Activated T-helper 1 cell treated with Interleukin-2 at 50 U/mL for 16 hours (primary cell): ENCODE data around the gene FES.
"Not testable (repeated sequence)": the region's sequence is repeated elsewhere in the genome, so short reads cannot be mapped to it uniquely, and the experiment has no call there.

ENCODE experiments used
- DNase-seq: peaks from one replicate; pipeline ENCODE4 v3.0.0-alpha.2; 2020; ENCODE audit warnings: low read depth

The FES gene

DNA sequence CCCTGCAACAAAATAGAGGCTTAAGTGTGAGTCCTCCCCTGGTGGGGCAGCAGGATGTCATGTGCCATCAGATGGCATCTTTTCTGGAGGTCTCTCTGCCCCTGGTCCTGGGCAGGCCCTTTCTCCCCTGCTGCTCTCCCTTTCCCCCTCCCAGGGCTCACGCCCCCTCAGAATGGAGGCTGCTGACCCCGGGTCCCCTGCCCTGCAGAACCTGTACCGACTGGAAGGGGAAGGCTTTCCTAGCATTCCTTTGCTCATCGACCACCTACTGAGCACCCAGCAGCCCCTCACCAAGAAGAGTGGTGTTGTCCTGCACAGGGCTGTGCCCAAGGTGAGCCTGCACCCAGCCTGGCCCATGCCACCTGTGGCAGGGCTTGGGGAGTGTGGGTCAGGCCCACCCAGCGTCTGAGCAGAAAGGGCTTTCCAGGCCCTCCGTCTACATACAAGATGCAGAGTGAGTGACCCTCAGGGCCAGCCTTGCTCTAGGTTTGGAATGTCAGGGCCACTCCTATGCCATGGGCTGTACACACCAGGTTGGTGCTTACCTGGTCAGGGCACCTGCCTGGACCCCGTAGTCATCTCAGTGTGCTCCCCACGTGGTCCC is 7.1 kb downstream of the FES start:
- DNase-seq, result no peak

DNA sequence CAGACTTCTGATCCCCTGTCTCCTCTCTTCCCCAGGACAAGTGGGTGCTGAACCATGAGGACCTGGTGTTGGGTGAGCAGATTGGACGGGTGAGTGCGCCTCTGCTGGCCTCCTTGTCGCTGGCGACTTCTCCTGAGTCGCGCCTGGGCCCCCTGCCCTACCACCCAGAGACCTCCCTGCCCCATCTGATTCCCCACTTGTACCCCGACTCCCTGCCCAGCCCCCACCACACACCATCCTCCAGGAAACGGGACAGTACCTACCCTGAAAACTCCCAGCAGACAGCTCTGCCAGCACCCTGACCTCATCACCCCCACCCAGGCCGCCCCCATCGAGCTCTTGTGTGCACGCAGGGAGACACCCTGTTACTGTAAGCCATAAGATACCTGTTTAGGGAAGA is 7.7 kb downstream of the FES start:
- no peak for DNase-seq

DNA sequence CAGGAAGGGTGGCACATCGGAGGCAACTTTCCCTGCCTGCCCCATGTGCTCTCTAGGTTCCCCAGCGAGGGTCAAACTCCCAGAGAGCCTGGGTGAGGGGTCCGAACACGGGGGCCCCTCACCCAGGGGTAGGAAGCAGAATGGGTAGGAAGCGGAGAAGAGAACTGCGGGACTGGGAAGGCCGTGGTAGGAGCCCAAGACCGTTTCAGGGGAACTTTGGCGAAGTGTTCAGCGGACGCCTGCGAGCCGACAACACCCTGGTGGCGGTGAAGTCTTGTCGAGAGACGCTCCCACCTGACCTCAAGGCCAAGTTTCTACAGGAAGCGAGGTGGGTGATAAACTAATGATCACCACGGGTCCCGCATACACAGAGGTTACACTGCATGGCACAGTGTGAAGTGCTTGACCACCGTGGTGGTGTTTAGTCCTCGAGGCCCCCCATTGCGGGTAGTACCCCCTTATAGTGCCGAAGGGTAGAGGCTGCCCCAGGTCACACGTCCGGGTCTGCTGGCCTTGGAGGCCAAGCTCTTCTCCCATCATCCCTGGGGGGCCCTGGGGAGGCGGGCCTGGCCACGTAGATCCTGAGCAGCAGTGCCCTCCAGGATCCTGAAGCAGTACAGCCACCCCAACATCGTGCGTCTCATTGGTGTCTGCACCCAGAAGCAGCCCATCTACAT is 8.3 kb downstream of the FES start:
- no peak for DNase-seq

DNA sequence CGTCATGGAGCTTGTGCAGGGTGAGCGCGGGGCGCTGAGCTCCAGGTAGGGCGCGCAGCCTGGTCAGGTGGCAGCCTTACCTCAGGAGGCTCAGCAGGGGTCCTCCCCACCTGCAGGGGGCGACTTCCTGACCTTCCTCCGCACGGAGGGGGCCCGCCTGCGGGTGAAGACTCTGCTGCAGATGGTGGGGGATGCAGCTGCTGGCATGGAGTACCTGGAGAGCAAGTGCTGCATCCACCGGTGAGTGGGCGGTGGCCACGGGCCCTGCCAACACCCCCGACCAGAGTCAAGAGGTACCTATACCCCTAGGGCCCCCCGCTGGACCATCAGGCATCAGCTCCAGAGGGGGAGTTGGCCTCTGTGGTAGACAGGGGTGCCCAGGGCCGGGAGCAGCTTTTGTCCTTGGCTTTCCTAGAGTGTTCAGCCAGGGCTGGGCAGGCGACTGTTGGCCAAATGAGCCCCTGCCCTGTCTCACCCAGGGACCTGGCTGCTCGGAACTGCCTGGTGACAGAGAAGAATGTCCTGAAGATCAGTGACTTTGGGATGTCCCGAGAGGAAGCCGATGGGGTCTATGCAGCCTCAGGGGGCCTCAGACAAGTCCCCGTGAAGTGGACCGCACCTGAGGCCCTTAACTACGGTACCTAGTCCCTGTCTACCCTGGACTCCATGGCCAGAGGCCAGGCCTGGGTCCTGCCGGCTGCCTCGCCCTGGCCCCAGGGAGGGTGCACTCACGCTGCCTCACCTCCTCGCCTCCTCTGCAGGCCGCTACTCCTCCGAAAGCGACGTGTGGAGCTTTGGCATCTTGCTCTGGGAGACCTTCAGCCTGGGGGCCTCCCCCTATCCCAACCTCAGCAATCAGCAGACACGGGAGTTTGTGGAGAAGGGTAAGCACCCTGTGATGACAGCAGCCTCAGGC is 9.1 kb downstream of the FES start:
- DNase-seq, result no peak

DNA sequence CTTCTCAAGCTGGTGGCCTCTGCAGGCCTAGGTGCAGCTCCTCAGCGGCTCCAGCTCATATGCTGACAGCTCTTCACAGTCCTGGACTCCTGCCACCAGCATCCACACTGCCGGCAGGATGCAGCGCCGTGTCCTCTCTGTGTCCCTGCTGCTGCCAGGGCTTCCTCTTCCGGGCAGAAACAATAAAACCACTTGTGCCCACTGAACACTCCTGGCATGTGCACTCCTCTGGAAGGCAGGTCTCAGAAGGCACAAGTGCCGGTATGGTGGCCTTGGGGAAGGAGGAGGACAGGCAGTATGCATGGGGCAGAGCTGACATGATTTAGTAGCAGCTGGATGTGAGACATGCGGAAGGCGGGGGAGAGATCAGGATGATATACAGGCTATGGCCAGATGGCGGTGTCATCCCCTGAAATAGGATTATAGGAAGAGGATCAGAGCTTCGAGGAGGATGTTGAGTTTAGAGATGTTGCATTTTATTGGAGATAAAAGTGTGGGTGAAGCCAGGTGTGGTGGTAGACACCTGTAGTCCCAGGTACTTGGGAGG is 11.3 kb downstream of the FES start:
- DNase-seq, result no peak

DNA sequence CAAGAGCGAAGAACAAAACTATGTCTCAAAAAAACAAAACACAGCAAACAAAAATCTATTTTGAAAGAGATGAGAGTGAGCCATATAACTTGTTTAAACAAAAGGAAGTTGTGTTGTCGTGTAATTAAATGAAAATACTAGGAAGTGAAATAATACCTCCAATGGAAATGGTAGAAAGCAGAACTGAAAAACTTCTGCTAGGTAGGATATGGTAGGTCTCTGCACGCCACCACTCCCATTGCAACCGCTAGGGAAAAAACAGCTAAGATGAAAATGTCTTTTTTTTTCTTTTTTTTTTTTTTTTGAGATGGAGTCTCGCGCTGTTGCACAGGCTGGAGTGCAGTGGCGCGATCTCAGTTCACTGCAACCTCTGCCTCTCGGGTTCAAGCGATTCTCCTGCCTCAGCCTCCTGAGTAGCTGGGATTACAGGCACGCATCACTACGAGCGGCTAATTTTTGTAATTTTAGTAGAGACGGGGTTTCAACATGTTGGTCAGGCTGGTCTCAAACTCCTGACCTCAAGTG is 12.9 kb downstream of the FES start:
- DNase-seq, result not testable (repeated sequence)

DNA sequence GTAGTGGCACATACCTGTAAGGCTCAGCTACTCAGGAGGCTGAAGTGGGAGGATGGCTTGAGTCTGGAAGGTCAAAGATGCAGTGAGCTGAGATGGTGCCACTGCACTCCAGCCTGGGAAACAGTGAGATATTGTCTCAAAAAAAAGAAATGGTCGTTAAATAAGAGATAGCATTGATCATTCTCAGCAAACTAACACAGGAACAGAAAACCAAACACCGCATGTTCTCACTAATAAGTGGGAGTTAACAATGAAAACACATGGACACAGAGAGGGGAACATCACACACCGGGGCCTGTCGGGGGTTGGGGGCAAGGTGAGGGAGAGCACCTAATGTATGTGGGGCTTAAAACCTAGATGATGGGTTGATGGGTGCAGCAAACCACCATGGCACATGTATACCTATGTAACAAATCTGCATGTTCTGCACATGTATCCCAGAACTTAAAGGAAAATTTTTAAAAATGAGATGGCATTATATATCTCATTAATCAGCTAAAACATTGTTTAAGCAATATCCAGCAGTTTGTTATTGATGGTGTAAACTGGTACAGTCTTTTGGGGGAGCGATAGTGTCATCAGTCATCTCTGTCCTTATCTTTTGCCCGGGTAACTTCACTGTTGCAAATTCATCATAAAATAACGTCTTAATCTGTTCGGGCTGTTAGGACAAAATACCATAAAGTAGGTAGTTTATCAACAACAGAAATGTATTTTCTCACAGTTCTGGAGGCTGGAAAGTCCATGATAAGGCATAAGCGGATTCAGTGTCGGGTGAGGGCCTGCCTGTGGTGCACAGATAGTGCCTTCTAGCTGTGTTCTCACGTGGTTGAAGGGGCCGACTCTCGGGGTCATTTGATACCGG is 17.1 kb downstream of the FES start:
- DNase-seq, result no peak

DNA sequence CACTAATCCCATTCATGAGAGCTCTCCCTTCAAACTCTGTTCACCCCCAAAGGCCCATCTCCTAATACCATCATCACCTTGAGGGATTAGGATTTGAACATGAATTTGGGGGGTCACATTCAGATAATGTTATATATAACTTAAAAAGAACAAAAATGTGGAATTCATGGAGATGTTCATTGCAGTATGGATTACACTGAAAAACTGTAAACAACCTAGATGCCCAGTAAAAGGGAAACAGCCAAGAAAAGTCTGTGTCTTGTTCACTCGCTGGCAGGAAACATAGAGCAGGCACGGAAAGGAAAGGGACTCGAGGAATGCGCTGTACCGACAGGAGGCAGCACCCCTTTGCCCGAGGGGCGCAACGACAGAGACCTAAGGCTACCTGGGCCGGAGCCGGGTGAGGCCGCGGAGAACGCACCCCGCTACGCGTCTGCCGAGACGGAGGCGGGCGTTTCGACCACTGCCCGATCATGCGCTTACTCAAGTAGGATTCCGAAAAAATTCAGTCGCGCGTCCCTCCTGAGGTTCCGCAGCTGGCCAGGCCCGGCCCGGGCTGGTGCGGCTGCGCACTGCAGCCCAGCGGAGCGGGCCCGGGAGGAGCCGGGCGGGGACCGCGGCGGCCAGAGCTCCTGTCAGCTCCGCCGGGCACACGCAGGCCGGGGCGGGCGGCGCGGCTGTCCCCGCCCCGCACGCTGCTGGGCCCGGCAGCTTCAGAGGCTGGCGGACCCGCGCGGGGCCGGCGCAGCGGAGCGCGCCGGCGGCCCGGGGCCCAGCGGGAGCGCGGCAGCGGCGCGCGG is 17.9 kb downstream of the FES start:
- peak; percentile 51 for DNase-seq

DNA sequence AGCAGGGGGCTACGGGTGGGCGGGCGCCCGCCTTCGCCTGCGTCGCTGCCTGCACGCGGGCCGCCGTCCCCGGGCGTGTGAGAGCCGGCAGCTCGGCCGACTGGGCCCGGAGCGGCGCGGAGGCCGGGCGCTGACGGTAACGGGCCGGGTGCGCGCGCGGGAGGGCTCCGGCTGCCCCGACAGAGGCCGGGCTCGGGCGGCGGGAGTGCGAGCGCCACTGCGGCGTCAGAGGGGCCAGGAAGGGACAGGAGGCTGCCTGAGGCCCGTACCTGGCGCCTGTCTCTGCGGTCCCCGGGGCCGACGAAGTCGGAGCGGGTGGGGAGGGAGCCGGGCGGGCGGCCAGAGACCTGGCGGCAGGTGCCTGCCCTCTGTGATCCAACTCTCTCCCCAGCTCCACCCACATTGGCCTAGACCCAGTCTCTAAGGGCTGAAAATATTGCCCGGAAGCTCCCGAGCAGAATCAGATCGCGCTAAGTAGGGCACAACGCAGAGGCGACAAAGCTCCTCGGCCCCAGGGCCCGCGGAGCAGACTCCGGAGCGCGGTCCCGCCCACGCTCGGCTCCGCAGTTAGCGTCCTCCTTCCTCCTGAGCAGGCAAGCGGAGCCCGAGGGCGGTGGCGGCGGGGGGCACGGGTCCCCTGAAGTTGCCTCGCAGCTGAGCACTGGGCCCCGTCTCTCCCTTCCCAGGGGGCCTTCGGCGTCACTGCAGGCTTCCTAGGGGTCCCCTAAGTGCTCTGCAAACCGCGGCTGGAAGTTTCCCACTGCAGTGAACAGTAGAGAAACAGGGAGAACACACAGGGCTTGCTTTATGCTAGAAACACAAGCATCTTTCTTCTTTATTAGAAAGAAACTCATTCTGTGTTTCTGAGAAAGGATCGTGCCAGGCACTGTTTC is 18.8 kb downstream of the FES start, which contains the start of gene MAN2A2:
TSS of gene MAN2A2 (plus strand) at position 463 of the 893 bp plus-strand sequence. CDS start 906 bp downstream, outside the sequence.
- DNase-seq, result peak; percentile 54

DNA sequence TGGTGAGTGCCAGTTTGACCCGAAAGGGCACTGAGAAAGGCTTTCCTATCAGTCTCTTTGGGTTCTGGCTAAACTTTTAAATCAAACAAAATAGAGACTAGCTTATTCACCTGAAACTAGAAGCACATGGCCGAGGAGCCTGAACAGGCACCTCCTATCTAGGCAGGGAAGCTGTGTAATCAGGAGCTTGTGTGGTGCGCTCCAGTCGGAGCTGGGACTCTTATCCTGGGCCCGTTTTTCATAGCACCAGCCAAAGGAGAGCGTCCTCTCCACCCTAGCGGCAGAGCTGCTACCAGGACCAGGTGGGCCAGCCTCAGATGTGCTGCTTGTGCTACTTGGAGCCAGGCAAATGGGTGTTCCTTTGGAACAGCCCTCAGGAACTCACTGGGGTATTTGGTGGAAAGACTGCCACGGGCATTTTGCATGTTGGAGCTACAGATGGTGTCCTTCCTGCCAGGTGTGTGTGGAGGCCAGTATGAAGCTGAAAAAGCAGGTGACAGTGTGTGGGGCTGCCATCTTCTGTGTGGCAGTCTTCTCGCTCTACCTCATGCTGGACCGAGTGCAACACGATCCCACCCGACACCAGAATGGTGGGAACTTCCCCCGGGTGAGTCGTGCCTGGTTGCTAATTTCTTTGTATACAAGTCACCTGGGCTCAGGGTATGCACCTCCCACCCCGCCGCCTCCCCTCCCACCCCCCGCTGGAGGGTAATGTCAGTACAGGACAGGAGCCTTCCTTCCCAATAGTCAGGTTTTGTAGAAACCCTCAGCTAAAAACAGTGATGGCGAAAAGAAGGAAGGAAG is 19.6 kb downstream of the FES start:
- DNase-seq, result no peak

DNA sequence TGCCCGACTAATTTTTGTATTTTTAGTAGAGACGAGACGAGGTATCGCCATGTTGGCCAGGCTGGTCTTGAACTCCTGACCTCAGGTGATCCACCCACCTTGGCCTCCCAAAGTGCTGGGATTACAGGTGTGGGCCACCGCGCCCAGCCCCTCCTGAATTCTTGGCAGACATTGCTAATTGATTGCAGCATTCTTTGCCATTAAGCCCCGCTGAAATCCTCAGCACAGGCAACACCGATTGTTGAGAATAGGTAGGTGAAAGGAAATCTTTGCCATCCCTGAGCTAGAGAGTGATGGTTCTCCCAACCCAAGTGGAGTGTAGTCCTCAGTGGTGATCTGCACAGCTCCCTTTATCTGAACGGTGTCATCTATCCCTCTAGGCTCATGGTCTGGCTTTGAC is 20.4 kb downstream of the FES start:
- no peak for DNase-seq

DNA sequence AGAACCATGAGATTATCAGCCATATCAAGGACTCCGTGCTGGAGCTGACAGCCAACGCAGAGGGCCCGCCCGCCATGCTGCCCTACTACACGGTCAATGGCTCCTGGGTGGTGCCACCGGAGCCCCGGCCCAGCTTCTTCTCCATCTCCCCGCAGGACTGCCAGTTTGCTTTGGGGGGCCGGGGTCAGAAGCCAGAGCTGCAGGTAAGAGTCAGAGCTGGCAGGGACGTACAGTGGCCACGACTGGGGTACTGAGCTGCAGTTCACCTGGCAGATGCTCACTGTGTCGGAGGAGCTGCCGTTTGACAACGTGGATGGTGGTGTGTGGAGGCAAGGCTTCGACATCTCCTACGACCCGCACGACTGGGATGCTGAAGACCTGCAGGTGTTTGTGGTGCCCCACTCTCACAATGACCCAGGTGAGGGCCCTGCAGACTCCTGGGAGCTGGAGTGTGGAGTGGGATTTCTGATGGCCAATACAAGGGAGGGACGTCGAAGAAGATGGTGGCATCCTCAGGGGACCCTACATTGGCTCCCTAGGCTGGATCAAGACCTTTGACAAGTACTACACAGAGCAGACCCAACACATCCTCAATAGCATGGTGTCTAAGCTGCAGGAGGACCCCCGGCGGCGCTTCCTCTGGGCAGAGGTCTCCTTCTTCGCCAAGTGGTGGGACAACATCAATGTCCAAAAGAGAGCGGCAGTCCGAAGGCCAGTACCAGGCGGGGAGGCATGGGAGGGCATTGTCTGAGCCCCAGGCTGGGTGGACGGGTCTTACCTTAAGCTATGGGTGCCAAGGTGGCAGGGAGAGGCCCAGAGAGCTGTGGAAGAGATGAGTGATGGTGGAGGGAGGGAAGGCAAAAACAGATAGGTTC is 21.2 kb downstream of the FES start:
- DNase-seq, result no peak

DNA sequence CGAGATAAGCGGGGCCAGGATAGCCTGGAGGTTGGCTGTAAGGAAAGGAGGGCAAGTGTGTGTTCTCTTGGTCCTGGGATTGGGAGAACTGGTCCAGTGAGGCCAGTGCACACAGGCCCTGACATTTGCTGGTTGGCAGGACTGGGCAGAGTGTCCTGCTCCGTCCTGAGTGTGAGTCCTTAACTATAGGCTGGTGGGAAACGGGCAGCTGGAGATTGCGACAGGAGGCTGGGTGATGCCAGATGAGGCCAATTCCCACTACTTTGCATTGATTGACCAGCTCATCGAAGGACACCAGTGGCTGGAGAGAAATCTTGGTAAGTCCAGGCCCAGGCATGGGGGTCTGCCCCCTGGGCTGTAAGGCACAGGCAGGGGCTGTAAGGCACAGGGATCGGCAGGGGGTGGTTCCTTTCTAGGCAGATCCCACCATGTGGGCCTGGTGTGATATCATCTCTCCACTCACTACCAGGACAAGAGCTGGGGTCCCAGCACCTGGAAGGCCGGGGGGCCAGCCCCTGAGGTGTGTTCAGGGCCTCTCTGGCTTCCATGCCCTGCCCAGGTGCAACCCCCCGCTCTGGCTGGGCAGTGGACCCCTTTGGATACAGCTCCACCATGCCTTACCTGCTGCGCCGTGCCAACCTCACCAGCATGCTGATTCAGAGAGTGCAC is 22.0 kb downstream of the FES start:
- DNase-seq, result no peak

DNA sequence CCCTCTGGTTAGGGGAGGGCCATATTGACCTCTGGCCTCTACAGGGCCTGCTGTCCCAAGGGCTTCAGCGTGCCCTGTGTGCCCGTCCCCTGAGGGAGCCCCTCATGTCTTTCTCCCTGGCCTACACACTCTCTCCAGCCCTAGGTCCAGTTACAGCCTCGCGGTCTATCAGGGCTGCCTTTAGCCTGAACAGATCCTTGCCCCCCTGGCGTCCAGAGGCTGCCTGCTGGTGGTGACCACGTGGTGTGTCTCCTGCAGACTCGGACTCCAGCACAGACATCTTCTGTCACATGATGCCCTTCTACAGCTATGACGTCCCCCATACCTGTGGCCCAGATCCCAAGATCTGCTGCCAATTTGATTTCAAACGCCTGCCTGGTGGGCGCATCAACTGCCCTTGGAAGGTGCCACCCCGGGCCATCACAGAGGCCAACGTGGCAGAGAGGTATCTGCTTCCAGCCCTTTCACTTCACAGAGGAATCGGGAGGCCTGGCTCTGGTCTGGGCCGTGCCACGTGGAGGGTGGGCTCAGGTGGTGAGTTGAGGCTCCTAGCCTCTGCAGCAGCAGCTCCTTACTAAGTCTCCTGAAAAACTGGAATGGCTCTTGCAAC is 22.9 kb downstream of the FES start:
- DNase-seq, result no peak

DNA sequence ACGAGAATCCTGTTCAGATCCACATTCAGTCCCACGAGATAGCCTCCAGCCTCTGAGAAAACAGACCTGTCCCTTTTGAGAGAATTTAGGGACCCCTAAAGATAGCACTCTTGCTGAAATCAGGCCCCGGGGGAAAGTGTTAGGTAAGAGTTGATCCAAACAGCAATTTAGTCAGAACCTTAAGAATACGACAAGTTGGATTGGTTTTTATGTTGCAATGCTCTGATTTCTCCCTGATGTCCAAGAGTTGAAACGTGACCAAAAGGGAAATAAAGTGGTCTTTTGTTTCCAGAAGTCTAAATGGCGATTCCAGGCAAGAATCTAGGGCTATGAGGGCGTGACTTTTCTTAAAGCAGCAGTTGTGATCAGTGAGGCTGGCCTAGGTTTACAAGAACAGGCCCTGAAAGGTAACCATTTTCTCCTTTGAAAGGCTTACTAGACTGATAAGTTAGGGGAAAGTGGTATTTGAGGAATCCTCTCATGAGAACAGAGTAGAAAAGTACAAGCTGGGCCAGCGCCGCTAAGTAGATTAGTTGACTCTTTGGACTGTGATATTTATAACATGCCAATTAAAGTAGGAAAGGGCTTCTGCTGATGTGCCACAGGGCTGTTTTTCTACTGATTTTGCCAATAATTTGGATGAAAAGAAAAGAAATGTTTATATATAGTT is 23.7 kb downstream of the FES start:
- DNase-seq, result no peak

DNA sequence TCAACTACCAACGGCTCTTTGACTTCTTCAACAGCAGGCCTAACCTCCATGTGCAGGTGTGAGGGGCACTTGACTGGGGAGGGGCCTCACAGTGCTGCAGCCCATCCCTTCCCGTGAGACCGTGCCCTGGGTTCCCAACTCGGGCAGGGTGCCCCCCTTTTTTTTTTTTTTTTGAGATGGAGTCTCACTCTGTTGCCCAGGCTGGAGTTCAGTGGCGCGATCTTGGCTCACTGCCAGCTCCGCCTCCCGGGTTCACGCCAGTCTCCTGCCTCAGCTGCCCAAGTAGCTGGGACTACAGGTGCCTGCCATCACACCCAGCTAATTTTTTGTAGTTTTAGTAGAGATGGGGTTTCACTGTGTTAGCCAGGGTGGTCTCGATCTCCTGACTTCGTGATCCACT is 25.1 kb downstream of the FES start:
- DNase-seq, result not testable (repeated sequence)
